GM21529 (cell line): ENCODE measurements around the gene KLHL9.

ENCODE experiments used
- ATAC-seq: cut with Tn5 transposase; IDR thresholded peaks from one replicate; pipeline ENCODE4 v1.9.1; 2021; ENCODE audit not compliant: unreplicated experiment

Gene KLHL9

DNA sequence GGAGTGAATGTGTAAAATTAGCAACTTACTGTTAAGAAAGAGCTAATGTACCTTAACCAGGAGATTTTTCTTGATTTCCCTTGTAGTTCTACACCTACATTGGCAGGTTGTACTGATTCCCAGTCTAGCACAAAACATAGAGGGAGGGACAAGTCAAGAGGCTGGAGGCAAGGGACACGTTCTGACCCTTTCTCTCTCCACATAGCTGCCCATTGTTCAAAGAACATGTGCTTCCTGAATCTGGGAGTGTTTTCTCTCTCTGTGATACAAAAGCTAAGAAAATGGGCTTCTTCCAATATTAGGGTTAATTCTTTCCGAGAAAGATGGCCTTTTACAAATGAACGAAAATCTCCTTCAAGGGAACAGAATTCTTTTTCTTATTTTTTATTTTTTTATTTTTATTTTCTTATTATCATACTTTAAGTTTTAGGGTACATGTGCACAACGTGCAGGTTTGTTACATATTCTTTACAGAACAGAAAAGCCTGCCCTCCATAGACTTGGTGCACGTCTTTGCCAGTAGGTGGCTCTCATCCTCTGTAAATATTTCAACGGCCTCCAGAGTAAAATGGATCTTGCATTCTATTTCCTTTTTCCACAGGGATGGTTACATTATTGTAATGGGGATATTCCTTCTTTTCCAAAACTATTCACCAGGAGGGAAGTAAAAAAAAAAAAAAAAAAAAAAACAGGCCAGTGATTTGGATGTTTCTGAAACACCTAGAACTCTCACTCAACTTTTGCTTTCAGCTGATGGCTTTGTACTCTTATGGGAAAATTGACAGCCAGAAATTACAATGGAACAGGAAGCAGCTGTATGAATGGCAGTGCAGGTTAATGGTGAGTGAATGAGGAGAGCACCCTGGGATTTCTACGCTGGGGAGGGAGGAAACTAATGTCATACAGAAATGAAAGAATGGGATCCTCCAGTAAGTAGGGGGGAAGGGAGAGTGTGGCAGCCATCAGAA, 17.0 kb downstream of the KLHL9 start:
- peak; percentile 76 for ATAC-seq

DNA sequence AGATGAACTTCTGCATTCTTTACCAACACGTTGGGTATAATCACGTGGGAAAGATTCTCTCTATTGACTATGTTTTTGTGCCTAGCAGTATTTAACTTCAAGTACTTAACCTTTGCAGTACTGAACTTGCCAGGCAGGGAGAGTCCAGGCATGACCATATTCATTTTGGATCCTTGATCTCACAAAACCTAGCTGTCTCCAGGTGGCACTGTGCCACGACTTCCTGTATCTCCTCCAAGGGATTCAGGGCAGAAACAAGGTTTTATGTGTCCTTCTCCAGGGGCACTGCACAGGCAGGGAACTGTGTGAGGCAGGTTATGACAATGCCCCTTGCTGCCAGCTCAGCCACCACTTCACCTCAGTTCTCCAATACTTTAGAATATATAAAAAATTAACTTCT, 18.3 kb downstream of the KLHL9 start:
- no peak for ATAC-seq

GRCh38 chr9:21316032-21316842, 19.0 kb downstream of the KLHL9 start:
- no peak for ATAC-seq

- ATAC-seq = no peak
These were observed 21.1 kb downstream of the KLHL9 start for GRCh38 chr9:21314152-21314551.

DNA sequence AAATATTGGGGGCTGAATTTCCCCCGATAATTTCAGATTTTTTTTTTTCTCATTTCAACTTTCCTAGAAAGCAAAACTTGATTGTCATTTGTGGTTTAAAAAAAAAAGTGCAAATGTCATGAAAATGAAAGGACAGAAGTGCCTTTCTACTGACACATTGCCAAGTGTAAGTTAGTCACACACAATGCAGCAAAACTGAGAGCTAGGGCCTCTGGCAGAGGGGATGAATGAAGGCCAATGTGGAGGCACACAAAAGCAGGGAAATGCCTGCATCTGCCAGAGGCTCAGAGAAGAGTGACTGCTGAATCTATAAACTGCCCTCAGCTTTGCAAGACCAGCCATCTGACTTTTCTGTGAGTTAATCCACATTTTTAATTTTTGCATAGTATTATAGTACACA, 23.3 kb downstream of the KLHL9 start:
- ATAC-seq = no peak

GRCh38 chr9:21305213-21305612, 30.0 kb downstream of the KLHL9 start, which contains the start of gene IFNA5:
Gene IFNA5, minus strand, starts transcription at chr9:21305313. Its CDS starts 57 bp downstream, at chr9:21305256.
- no peak for ATAC-seq

DNA sequence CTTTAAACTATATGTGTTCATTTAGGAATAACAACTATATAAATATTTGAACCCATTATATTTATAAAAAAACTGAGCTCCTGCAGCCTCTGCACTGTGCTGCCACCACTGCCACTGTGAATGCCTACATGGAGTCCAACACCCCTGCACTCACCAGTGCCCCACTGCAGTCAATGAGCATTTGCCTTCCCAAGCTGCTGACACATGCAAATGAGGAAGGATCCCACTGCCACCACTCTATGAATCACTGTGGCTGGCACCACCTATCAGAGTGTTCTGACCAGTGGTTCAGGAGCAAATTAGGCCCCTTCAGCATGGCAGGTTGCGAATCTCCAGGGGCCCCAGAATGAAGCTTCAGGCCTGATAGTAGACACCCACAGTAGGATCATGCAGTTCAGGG, 39.2 kb downstream of the KLHL9 start:
- no peak for ATAC-seq

DNA sequence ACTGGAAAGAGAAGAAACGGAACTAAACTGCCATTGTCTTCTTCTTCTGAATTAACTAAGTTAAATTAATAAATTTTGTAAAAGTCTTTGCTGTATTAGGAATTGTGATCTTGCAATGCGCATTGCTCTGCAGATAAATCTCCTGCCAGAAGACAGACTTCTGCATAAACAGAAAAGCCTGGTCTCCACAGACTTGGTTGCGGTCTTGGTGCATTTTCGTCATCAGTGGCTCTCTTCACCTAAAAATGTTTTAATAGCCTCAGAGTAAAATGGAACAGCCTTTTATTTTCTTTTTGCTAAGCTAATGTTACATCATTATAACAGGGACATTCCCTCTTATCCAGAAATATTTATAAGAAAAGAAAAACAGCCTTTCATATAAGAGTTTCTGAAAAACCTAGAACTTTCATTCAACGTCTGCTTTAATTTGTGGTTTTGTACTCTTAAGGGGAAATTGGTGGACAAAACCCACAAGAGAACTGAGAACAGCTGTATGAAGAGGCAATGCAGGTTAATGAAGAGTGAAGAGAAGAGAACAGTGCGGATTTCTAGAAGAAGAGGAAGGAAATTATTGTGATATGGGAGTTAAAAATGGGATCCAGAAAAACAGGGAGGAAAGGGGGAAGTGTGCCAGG, 40.2 kb downstream of the KLHL9 start:
- ATAC-seq = peak; percentile 79

- peak; percentile 55 for ATAC-seq
These were observed 40.8 kb downstream of the KLHL9 start for GRCh38 chr9:21294364-21294774.

- no peak for ATAC-seq
These were observed 45.4 kb downstream of the KLHL9 start for GRCh38 chr9:21289848-21290247.

GRCh38 chr9:21287280-21287679, 47.9 kb downstream of the KLHL9 start:
- no peak for ATAC-seq

DNA sequence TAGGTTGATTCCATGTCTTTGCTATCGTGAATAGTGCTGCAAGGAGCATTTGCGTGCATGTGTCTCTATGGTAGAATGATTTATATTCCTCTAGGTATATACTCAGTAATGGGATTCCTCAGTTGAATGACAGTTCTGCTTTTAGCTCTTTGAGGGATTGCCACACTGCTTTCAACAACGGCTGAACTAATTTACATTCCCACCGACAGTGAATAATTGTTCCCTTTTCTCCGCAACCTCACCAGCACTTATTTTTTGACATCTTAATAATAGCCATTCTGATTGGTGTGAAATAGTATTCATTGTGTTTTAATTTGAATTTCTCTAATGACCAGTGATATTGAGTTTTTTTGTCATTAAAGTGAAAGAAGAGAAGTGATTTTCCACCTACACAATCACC, 48.5 kb downstream of the KLHL9 start:
- no peak for ATAC-seq

GRCh38 chr9:21286099-21286498, 49.1 kb downstream of the KLHL9 start:
- no peak for ATAC-seq

- no peak for ATAC-seq
These were observed 53.9 kb downstream of the KLHL9 start for GRCh38 chr9:21281275-21281674.
